ENCODE measurements around the gene EFNB1. TPM values are rescaled to one million over a fixed set of nuclear protein-coding genes. Genes with fewer than 3 reads are reported as not detected.

Gene EFNB1
- total and polyA plus RNA-seq, 10 of the 15 experiments (the other 5 are each of a cell fraction or from before 2014, with no cell fraction given) = 0.02 to 1.0 (median 0.81) TPM; not detected in 1

GRCh38 chrX:68801737-68802290 is 27.0 kb upstream of the EFNB1 start:
- POLR2A ChIA-PET = no interaction called here
- no TSS peak for BruUV-seq (replicated peaks)

More at GRCh38 chrX:68801737-68802290, 27.0 kb upstream of the EFNB1 start:
- no peaks in the 10 kb centered on the region for H3K4me1 ChIP-seq (ENCODE audit: control insufficient read depth, insufficient read depth, low read length)
- H3K4me3 ChIP-seq = no peak overlapping the region
- RAD21 ChIA-PET (ENCODE audit: unreplicated experiment) = no interaction called here
- SMC1A ChIA-PET (ENCODE audit: uncharacterized antibody, unreplicated experiment) = no interaction called here
- no peaks in the 10 kb centered on the region; the same call in 1 of the 3 replicates for H3K9me3 ChIP-seq (replicated peaks; ENCODE audit: control insufficient read depth, insufficient read depth, low read length)
- no peak overlapping the region for H2AFZ ChIP-seq (ENCODE audit: control insufficient read depth, low read depth, low read length)
- WGBS (ENCODE audit: insufficient coverage, insufficient replicate concordance, low lambda C conversion rate, missing lambda C conversion rate) = 27% methylated on average over 4 of the region's 4 CpGs
- no peak overlapping the region for H3K27ac ChIP-seq (ENCODE audit: control insufficient read depth, insufficient read depth)
- H3K4me2 ChIP-seq (ENCODE audit: control insufficient read depth, insufficient read depth) = no peak overlapping the region
- FAIRE-seq (no peak), DNase-seq (ENCODE audit: low read depth, low spot score) (no peak), ATAC-seq (no peak)
- H3K27me3 ChIP-seq (replicated peaks in 1 of 2; ENCODE audit: control insufficient read depth in 2 of 2, insufficient read depth in 2 of 2, low read length in 1 of 2) = no peaks in the 10 kb centered on the region
- H3K36me3 ChIP-seq (ENCODE audit: control insufficient read depth in 2 of 2, insufficient read depth in 2 of 2, low read length in 1 of 2) = no peaks in the 10 kb centered on the region
- CTCF ChIA-PET = no interaction called here
- H3K79me2 ChIP-seq (ENCODE audit: control insufficient read depth, insufficient read depth, low read length) = no peaks in the 10 kb centered on the region
- intact Hi-C loops (cut with micrococcal nuclease; ENCODE audit: unreplicated experiment) = loop anchor here (10.0 kb wide), 1 partner anchor 297 kb away; no protein-coding TSS in a partner anchor
- H3K9ac ChIP-seq (ENCODE audit: control insufficient read depth, insufficient read depth, low read length) = no peak overlapping the region
- in situ Hi-C loops (cut with MboI) = no loop called here
- H4K20me1 ChIP-seq (ENCODE audit: control insufficient read depth, insufficient read depth) = no peaks in the 10 kb centered on the region
- TF ChIP-seq, protein P1, sequence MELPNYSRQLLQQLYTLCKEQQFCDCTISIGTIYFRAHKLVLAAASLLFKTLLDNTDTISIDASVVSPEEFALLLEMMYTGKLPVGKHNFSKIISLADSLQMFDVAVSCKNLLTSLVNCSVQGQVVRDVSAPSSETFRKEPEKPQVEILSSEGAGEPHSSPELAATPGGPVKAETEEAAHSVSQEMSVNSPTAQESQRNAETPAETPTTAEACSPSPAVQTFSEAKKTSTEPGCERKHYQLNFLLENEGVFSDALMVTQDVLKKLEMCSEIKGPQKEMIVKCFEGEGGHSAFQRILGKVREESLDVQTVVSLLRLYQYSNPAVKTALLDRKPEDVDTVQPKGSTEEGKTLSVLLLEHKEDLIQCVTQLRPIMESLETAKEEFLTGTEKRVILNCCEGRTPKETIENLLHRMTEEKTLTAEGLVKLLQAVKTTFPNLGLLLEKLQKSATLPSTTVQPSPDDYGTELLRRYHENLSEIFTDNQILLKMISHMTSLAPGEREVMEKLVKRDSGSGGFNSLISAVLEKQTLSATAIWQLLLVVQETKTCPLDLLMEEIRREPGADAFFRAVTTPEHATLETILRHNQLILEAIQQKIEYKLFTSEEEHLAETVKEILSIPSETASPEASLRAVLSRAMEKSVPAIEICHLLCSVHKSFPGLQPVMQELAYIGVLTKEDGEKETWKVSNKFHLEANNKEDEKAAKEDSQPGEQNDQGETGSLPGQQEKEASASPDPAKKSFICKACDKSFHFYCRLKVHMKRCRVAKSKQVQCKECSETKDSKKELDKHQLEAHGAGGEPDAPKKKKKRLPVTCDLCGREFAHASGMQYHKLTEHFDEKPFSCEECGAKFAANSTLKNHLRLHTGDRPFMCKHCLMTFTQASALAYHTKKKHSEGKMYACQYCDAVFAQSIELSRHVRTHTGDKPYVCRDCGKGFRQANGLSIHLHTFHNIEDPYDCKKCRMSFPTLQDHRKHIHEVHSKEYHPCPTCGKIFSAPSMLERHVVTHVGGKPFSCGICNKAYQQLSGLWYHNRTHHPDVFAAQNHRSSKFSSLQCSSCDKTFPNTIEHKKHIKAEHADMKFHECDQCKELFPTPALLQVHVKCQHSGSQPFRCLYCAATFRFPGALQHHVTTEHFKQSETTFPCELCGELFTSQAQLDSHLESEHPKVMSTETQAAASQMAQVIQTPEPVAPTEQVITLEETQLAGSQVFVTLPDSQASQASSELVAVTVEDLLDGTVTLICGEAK (IDR thresholded peaks at IDR 0.05; ENCODE audit: borderline replicate concordance) = no peak
- TF ChIP-seq, protein P2, sequence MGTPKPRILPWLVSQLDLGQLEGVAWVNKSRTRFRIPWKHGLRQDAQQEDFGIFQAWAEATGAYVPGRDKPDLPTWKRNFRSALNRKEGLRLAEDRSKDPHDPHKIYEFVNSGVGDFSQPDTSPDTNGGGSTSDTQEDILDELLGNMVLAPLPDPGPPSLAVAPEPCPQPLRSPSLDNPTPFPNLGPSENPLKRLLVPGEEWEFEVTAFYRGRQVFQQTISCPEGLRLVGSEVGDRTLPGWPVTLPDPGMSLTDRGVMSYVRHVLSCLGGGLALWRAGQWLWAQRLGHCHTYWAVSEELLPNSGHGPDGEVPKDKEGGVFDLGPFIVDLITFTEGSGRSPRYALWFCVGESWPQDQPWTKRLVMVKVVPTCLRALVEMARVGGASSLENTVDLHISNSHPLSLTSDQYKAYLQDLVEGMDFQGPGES (IDR thresholded peaks at IDR 0.05) = no peak
- TF ChIP-seq, protein P3, sequence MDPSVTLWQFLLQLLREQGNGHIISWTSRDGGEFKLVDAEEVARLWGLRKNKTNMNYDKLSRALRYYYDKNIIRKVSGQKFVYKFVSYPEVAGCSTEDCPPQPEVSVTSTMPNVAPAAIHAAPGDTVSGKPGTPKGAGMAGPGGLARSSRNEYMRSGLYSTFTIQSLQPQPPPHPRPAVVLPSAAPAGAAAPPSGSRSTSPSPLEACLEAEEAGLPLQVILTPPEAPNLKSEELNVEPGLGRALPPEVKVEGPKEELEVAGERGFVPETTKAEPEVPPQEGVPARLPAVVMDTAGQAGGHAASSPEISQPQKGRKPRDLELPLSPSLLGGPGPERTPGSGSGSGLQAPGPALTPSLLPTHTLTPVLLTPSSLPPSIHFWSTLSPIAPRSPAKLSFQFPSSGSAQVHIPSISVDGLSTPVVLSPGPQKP (IDR thresholded peaks at IDR 0.05; ENCODE audit: low read depth, low read length) = no peak
- TF ChIP-seq FOXK2 (IDR thresholded peaks at IDR 0.05) (no peak), BHLHE40 (IDR thresholded peaks at IDR 0.05; ENCODE audit: borderline replicate concordance in 1 of 2, low read depth in 2 of 2, low read length in 1 of 2) (no peak), NFYB (IDR thresholded peaks at IDR 0.05; ENCODE audit: insufficient read depth, low read depth, low read length) (no peak), KLF5 (IDR thresholded peaks at IDR 0.05; ENCODE audit: partially characterized antibody) (no peak), WRNIP1 (IDR thresholded peaks at IDR 0.05; ENCODE audit: borderline replicate concordance, low read depth, low read length) (no peak)
